HFF-Myc (cell line): ENCODE measurements around the gene BACE2.
"Not testable (repeated sequence)": the region's sequence is repeated elsewhere in the genome, so short reads cannot be mapped to it uniquely, and the experiment has no call there.

Experiments
- DNase-seq: peaks from one replicate; pipeline ENCODE4 v3.0.0-alpha.2; 2011; ENCODE audit warnings: low read depth; ENCODE audit errors: extremely low read depth
- H3K4me3 ChIP-seq: replicated peaks from 2 replicates; pipeline ENCODE4 v1.5.1; 2011; ENCODE audit warnings: low read depth, mild to moderate bottlenecking, control low read depth, low read length
- TF ChIP-seq, protein P1 (sequence below): IDR thresholded peaks from 2 replicates; pipeline ENCODE4 v1.5.1; 2012; ENCODE audit warnings: mild to moderate bottlenecking, low read depth, low read length, control low read depth; ENCODE audit errors: missing control alignments

BACE2 gene

DNA sequence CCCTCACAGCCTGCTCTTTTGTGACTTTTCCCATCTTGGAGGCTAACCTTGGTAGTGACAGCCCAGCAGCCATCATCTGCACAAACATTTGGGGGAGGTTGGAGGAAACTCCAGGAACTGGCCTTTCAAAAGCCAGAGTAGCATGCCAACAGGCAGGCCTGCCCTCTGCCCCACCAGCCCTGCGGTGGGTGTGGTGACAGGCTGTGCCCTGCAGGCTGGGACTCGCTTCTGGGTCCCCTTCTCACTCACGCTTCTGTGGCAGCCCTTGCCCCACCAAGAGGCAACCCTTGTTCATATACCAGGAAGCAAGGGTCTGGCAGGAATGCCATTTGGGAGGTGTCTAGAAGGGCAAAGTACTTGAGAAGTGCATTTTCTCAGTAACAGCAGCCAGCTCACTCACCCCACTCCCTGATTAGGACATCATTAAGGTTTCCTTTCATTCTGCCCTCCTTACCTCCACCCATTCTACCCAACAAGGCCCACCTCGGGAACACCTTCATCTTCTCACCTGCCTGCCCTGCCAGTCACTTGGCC lies 127.8 kb downstream of the BACE2 start:
- TF ChIP-seq, protein P1, sequence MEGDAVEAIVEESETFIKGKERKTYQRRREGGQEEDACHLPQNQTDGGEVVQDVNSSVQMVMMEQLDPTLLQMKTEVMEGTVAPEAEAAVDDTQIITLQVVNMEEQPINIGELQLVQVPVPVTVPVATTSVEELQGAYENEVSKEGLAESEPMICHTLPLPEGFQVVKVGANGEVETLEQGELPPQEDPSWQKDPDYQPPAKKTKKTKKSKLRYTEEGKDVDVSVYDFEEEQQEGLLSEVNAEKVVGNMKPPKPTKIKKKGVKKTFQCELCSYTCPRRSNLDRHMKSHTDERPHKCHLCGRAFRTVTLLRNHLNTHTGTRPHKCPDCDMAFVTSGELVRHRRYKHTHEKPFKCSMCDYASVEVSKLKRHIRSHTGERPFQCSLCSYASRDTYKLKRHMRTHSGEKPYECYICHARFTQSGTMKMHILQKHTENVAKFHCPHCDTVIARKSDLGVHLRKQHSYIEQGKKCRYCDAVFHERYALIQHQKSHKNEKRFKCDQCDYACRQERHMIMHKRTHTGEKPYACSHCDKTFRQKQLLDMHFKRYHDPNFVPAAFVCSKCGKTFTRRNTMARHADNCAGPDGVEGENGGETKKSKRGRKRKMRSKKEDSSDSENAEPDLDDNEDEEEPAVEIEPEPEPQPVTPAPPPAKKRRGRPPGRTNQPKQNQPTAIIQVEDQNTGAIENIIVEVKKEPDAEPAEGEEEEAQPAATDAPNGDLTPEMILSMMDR = no peak
- H3K4me3 ChIP-seq = no peak overlapping the region
- DNase-seq = no peak

DNA sequence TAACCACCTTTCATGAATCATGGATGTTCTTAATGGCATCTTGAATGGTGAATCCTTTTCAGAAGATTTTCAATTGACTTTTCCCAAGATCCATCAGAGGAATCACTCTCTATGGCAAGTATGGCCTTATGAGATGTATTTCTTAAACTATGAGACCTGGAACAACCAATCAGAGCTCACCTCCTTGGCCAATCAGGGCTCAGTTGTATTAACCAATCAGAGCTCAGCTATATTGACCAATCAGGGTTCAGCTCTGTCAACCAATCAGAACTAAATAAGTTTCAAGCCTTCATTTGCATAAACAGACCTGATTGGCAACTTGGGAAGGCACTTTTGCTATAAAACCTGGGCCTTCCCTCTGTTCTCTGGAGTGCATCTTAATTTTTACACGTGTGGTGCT lies 135.0 kb downstream of the BACE2 start:
- no peak for DNase-seq
- TF ChIP-seq, protein P1 = no peak

DNA sequence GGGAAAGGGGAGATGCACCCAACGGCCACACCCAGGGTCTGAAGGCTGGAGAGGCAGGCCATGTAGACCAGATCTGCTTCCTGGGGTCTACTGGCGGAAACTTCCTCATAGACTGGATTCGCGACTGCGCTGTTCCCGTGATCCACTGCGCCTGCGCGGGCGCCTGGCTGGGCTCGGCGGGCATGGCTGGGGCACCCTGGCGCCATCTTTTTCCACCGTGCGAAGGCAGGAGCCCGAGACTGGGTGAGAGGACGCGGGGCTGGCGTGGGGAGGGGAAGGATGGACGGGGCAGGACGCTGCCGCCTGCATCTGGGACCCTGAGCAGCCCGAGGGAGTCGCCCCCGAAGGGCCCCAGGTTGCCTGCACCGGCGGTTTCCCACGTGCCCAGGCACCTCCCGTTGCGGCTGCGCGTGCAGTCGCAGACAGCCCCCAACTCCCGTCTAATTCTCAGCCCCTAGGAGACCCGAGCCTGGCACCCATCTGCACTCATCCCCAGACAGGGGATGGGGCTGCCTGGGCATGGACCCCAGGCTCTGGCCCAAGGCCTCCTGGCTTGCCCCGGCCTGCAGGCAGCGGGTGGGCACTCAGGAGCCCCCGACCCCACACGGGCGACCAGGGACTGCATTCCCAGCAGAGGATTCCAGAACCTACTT lies 136.2 kb downstream of the BACE2 start:
- no peak for DNase-seq
- TF ChIP-seq, protein P1 = no peak
- H3K4me3 ChIP-seq = no peak overlapping the region

More for the DNA sequence above, 135.0 kb downstream of the BACE2 start:
- H3K4me3 ChIP-seq = no peak overlapping the region

DNA sequence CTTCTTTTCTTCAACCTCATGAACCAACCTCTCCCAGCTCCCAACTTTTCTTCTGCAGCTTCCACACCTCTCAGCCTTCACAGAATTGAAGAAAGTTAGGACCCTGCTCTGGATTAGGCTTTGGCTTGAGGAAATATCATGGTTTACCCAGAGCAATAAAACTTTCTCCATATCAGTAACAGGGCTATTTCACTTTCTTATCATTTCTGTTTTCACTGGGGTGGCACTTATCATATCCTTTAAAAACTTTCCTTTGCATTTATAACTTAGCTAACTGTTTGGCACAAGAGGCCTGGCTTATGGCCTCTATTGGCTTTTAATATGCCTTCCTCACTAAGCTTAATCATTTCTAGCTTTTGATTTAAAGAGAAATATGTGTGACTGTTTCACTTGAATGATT lies 139.3 kb downstream of the BACE2 start:
- H3K4me3 ChIP-seq = no peak overlapping the region
- TF ChIP-seq, protein P1 = no peak
- DNase-seq = no peak

DNA sequence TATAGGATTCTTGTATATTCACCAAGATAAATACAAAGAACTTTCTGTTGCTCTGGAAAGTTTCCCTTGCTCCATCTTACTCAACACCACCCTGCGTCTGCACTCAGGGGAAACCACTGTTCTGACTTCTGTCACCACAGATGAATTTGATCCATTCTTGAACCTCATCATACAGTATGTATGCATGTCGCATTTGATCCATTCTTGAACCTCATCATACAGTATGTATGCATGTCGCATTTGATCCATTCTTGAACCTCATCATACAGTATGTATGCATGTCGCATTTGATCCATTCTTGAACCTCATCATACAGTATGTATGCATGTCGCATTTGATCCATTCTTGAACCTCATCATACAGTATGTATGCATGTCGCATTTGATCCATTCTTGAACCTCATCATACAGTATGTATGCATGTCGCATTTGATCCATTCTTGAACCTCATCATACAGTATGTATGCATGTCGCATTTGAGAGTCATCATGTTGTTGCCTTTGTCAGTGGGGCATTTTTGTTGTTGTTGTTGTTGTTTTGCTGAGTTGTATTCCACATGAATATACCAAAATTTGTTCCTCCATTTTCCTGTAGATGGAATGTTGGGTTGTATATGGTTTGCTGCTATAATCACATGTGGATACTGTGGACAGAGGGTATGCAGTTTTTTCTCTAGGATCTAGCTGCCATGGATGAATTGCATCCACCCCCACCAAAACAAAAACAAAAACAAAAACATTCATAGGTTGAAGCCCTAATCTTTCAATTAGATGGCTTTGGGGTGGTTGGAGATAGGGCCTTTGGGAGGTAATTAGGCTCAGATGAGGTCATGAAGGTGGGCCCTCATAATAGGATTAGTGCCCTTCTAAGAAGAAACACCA lies 145.6 kb downstream of the BACE2 start:
- DNase-seq, H3K4me3 ChIP-seq: not testable (repeated sequence)

DNA sequence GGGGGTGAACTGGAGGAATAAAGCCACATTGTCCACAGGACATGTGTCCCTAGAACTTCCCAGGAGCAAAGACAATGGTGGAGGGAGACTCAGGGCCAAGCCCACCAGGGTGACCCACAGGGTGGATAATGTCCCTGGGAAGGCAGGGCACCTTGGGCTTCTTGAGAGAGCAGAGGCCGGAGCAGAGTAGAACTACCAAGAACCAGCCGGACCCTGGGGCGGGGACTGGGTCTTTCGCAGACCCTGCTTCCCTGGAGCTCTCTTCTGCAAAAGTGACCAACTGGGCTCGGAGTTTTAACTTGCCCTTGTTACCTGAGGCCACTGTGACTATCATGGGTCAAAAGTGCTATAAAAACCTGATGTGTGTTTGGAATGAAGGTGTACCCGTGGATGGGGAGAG lies 147.8 kb downstream of the BACE2 start:
- no peak for DNase-seq
- no peak overlapping the region for H3K4me3 ChIP-seq
- TF ChIP-seq, protein P1 = no peak
